Adrenal gland (tissue), 12 donors: ENCODE data around the gene GNAQ. TPM values are rescaled to one million over a fixed set of nuclear protein-coding genes. Genes with fewer than 3 reads are reported as not detected.
A peak's percentile ranks its signal among the peaks of the same experiment; 100 is the strongest.

Source experiments
- DNase-seq, 7 donors: peaks; one replicate each; pipeline ENCODE4 v3.0.0-alpha.2; 2019 to 2020
- H3K27ac ChIP-seq, 5 donors: fragments of 200-600 bp; sonication (generic) in 4 of 5; 1 replicate in 3 of 5; 2 replicates in 2 of 5; pipeline versions ENCODE4 v1.5.1 to v1.8.0; 2016 to 2020; ENCODE audit warnings: mild to moderate bottlenecking in 1 of 5
- H3K27me3 ChIP-seq: fragments of 200-600 bp; 2 replicates; pipeline ENCODE4 v1.8.0; 2021
- H3K36me3 ChIP-seq, 2 donors: fragments of 200-600 bp; replicated peaks in 1 of 2; 1 replicate in 1 of 2; 2 replicates in 1 of 2; pipeline versions ENCODE4 v1.5.1 to v1.8.0; 2018 to 2022
- H3K4me1 ChIP-seq, 2 donors: fragments of 200-600 bp; replicated peaks in 1 of 2; 1 replicate in 1 of 2; 2 replicates in 1 of 2; pipeline versions ENCODE4 v1.5.1 to v1.8.0; 2018 to 2021
- H3K4me3 ChIP-seq, 4 donors: fragments of 200-600 bp; sonication (generic) in 3 of 4; one replicate each; pipeline ENCODE4 v1.5.1; 2016 to 2018
- H3K9me3 ChIP-seq, 3 donors: fragments of 200-600 bp; sonication (generic) in 1 of 3; replicated peaks in 1 of 3; 1 replicate in 2 of 3; 2 replicates in 1 of 3; pipeline versions ENCODE4 v1.5.1 to v1.8.0; 2016 to 2021
- POLR2A ChIP-seq, 2 donors: fragments of 450-650 bp; IDR thresholded peaks; one replicate each; pipeline ENCODE4 v1.6.1; 2017; ENCODE audit warnings: antibody characterized with exemption in 2 of 2, mild to moderate bottlenecking in 2 of 2, moderate library complexity in 1 of 2
- WGBS, 4 donors: extraction: QIAGEN DNeasy Blood & Tissue Kit in 2 of 4; methylation state at CpG; one replicate each; pipeline versions ENCODE4 v1.1.5 to v1.1.7; 2013 to 2017; 5-methylcytosine and 5-hydroxymethylcytosine counted together
- intact Hi-C, 2 donors: fragments of 100-400 bp; cut with DNase I; formaldehyde crosslinking; loops; one replicate each; pipeline versions ENCODE4 v1.14.1 to v1.15.0; 2022 to 2023
- polyA plus RNA-seq, 3 donors: library from polyadenylated mRNA; stranded (reverse); fragments of 200-250 nt in 2 of 3; fragments of 350-450 nt in 1 of 3; fragmentation: Illumina TruSeq in 1 of 3; extraction: RNeasy Lipid Tissue Mini Kit (QIAGEN cat#74804) in 1 of 3; gene quantifications; one replicate each; pipeline ENCODE4 v1.2.3, GENCODE V29; 2013 to 2014
- total RNA-seq, 9 donors: library from RNA; depleted of rRNA in 4 of 9; stranded (reverse); fragments of >200 nt in 4 of 9; fragments of 120-200 nt in 1 of 9; fragmentation: NEBNext Ultra II Directional in 1 of 9; extraction: Animal tissue kit (Norgen Biotek cat#: 25700) in 1 of 9; gene quantifications; one replicate each; pipeline versions ENCODE4 v1.1.0 to v1.2.4, GENCODE V29; 2013 to 2023
- TF ChIP-seq, protein P1 (sequence below), 6 experiments: fragments of 450-650 bp in 4 of 6; fragments of 200-600 bp in 2 of 6; sonication (generic) in 1 of 6; IDR thresholded peaks; 1 replicate in 5 of 6; 2 replicates in 1 of 6; pipeline versions ENCODE4 v1.5.1 to v1.8.0; 2016 to 2021; ENCODE audit warnings: antibody characterized with exemption in 6 of 6, mild to moderate bottlenecking in 2 of 6, moderate library complexity in 1 of 6
- donor health status: healthy with polysubstance abuse.
- donor health status: Bipolar disorder and iron deficiency.
- donor health status: DM: yes; HTN: yes; CAD: no.
- donor health status: DM: no; HTN: no; CAD: no.
- donor health status: DM: no; HTN: no; CAD: no.
- donor health status: DM: yes; HTN: yes; CAD: no.

Gene GNAQ
- total and polyA plus RNA-seq, 12 donors: 15.8 to 71.7 (median 45.1) TPM

DNA sequence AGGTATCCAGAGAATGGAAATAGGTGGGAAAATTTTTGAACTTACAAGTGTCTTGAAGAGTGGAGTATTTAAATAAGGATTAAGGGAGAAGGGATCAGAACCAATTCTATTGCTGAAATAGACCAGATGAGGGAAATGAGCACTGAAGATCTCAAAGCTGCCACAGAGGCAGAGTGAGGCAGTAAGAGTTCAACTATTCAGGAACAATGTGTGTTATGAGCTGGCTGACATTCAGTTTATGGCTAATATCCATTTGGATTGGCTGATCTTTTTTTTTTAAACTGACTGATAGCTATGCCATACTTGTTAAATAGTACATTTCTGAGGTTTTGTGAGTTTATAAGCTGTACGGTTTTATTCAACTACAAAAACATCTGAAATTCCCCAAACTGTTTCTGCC, 288.2 kb downstream of the GNAQ start:
- Histone ChIP-seq H3K36me3 (no peaks in the 10 kb centered on the region), H3K27ac (no peak overlapping the region), H3K27me3 (no peaks in the 10 kb centered on the region), H3K4me3 (no peak overlapping the region), H3K4me1 (no peaks in the 10 kb centered on the region), H3K9me3 (no peaks in the 10 kb centered on the region)
- intact Hi-C loops: no loop called here
- TF ChIP-seq POLR2A (IDR thresholded peaks at IDR 0.05): no peak
- TF ChIP-seq, protein P1, sequence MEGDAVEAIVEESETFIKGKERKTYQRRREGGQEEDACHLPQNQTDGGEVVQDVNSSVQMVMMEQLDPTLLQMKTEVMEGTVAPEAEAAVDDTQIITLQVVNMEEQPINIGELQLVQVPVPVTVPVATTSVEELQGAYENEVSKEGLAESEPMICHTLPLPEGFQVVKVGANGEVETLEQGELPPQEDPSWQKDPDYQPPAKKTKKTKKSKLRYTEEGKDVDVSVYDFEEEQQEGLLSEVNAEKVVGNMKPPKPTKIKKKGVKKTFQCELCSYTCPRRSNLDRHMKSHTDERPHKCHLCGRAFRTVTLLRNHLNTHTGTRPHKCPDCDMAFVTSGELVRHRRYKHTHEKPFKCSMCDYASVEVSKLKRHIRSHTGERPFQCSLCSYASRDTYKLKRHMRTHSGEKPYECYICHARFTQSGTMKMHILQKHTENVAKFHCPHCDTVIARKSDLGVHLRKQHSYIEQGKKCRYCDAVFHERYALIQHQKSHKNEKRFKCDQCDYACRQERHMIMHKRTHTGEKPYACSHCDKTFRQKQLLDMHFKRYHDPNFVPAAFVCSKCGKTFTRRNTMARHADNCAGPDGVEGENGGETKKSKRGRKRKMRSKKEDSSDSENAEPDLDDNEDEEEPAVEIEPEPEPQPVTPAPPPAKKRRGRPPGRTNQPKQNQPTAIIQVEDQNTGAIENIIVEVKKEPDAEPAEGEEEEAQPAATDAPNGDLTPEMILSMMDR (IDR thresholded peaks at IDR 0.05): no peak
- WGBS, 4 donors: 88 to 97% (median 91%) methylated on average over 1 of the region's 1 CpG
- DNase-seq: no peak

DNA sequence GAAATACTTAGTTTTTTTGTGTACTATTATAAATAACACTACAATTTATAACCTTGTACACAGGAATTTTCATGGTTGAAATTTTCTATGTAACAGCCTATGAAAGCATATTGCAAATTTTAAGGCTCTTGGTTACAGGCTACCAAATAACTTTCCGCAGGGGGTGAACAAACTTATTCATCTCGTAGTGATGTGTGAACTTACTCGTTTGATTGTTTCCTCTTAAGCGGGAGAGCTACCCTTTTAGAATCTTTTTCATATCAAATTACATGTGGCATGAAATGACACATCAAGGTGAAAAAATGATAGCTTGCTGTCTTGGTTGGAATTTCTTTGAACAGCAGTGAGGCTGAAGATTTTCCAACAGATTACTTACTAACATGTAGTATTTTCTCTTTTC, 292.7 kb downstream of the GNAQ start:
- WGBS, 4 donors: 93 to 95% (median 94%) methylated on average over 4 of the region's 4 CpGs
- peaks cover 0 to 11% of the 10 kb centered on the region in 2 donors for H3K4me1 ChIP-seq
- no peak overlapping the region for H3K27ac ChIP-seq
- no peaks in the 10 kb centered on the region for H3K9me3 ChIP-seq
- TF ChIP-seq, protein P1 (IDR thresholded peaks at IDR 0.05): no peak
- TF ChIP-seq POLR2A (IDR thresholded peaks at IDR 0.05): no peak
- intact Hi-C loops: no loop called here
- H3K27me3 ChIP-seq: no peaks in the 10 kb centered on the region
- no peak overlapping the region for H3K4me3 ChIP-seq
- DNase-seq: no peak
- H3K36me3 ChIP-seq: no peaks in the 10 kb centered on the region

DNA sequence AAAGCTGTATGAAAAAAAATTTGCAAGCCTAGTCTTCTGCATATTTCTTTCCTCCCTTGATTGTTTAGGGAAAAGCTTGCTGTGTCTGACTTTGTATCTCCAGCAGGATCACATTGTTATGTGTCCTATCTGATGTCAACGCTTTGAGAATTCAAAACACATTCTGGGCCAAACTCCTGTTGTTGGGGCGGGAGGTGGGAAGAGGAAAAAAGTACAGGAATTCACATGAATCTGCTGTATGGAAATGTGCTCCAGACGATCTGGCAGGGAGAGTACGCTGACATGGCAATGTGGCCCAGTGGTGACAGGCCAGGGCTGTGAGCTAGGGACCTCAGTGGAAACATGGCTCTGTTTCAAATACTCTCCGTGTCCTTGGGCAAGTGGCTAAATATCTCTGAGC, 296.1 kb downstream of the GNAQ start:
- DNase-seq: peak in 3 of 7 donors; percentile 30 to 59 (median 53)
- WGBS, 4 donors: 62 to 76% (median 67%) methylated on average over 5 of the region's 5 CpGs
- Histone ChIP-seq H3K4me1 (peaks cover 0 to 14% of the 10 kb centered on the region in 2 donors), H3K27me3 (no peaks in the 10 kb centered on the region), H3K9me3 (no peaks in the 10 kb centered on the region), H3K4me3 (no peak overlapping the region), H3K27ac (no peak overlapping the region), H3K36me3 (no peaks in the 10 kb centered on the region)
- TF ChIP-seq POLR2A (IDR thresholded peaks at IDR 0.05): no peak
- TF ChIP-seq, protein P1 (IDR thresholded peaks at IDR 0.05): no peak
- intact Hi-C loops: no loop called here

DNA sequence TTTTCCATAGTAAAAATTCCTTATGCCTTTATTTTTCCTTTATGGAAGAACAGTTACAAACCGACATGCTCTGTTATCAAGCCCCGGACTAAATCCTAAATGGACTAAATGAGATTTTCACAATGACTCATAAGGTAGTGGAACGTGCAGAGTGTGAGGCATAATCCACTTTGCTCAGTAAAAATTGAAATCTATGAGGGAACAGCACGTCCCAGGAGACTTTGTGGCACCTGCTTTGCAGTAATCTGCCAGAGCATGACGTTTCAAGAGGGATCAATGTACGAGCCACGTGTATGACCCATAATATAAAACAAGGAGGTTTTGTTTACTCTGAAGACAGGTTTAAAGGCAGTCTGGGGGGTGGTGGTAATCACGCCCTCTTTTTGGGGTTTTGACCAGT, 299.7 kb downstream of the GNAQ start:
- TF ChIP-seq POLR2A (IDR thresholded peaks at IDR 0.05): no peak
- TF ChIP-seq, protein P1 (IDR thresholded peaks at IDR 0.05): no peak
- DNase-seq: peak in 1 of 7 donors; percentile 79
- intact Hi-C loops: no loop called here
- Histone ChIP-seq H3K9me3 (no peaks in the 10 kb centered on the region), H3K27me3 (no peaks in the 10 kb centered on the region), H3K4me1 (peaks cover 0 to 17% of the 10 kb centered on the region in 2 donors), H3K36me3 (peaks cover 0 to 14% of the 10 kb centered on the region in 2 donors), H3K27ac (no peak overlapping the region), H3K4me3 (no peak overlapping the region)
- 77 to 82% (median 80%) methylated on average over 8 of the region's 8 CpGs for WGBS, 4 donors
